ENCODE results near the gene LAIR1.
A peak's percentile ranks its signal among the peaks of the same experiment; 100 is the strongest.
"Not testable (repeated sequence)": the region's sequence is repeated elsewhere in the genome, so short reads cannot be mapped to it uniquely, and the experiment has no call there.

Gene LAIR1

DNA sequence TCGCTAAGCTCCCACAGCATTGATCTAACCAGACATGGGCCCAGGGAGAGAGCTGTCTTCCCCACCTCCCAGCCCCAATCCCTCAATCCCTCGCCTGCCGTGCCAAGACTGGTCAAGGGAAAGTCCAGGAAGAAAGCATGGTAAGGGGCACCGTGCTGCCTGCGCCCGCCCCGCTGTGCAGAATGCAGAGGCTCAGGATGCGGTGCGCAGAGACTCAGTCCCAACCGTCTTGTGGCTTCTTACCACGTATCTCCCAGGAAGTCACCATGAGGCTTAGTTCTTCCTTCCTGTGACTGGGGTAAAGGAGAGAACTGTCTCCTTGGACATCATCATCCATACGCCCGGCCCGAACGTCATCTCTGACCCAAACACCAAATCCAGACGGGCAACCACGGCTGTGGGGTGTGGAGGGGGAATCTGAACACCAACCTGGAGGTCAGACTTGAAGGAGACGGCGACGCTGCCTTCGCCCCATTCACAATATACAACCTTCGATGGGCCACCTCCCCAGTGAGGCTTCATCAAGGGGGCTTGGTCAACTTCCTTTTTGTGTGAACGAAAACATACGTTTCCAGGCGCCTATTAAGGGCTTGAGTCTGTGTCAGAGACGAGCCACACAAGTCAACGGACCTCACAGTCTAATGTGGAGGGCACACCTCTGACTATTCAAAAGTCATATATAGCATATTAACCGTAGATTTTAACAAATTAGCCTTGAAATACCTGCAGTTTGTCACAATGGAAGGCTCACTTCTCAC, 10.6 kb upstream of the LAIR1 start:
- not testable (repeated sequence) for DNase-seq

DNA sequence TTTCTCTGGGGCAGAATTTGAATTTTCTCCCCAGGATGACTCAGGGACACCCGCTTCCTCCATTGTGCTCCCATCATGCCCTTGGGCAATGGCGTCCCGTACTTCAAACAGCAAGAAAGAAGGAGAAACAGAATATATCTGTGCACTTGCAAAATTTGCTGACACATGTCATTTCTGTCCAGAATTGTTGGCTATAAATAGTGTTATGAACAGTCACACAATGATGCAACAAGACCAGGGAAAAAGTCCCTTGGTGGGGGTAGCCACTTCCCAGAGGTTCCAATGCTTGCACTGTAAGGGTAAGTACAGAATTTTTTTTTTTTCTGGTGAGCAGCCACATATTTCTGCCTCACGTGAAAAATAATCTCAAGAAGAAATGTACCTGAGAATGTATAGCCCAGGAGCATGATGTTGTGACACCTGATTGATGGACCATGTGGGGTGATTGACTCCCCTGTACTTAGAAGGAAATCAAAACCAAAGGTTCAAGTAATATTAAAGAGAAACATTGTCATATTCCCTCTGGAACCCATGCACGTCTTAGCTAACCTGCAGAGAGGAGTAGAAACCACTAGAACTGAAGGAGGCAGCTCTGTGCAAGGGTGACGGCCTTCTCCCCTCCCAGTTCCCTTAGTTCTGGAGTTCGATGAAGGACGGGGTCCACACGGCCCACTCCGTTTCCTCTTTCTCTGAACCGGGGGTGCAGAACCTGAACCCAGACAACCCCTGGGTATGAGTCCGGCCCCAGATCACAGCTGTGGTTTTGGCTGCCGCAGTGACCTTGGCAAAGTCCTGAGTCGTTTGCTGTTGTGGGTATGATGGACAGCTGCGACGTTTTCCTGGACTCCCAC, 9.3 kb upstream of the LAIR1 start:
- DNase-seq: no peak

DNA sequence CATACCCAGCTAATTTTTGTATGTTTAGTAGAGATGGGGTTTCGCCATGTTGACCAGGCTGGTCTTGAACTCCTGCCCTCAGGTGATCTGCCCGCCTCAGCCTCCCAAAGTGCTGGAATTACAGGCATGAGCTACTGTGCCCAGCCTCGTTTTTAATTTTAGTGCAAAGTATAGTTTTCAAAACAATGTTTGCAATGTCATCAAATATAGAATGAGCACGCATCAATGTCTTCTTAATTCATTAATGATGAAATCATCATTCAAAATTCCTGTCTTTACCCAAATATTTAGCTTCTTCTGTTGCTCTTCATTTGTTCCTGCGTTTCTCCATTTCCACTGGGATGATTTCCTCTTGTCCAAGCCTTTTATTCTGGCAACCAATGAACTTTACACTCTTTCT, 6.7 kb upstream of the LAIR1 start:
- not testable (repeated sequence) for DNase-seq

DNA sequence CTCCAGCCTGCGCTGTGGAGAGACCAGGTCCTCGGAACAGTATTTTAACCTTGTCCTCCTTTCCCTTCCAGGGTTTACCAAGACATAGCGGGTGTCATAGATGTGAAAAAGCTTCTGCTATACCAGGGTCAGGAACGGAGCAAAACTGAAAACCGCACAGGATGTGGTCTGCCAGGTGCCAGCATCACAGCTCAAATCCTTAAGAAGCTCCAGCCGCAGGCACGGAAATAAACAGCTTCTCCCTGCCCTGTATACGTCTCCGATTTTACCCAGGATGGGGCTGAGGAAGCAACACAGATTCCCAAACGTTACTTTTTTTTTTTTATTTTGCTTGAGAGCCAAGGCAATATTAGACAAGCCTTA, 5.7 kb upstream of the LAIR1 start:
- peak; percentile 47 for DNase-seq

DNA sequence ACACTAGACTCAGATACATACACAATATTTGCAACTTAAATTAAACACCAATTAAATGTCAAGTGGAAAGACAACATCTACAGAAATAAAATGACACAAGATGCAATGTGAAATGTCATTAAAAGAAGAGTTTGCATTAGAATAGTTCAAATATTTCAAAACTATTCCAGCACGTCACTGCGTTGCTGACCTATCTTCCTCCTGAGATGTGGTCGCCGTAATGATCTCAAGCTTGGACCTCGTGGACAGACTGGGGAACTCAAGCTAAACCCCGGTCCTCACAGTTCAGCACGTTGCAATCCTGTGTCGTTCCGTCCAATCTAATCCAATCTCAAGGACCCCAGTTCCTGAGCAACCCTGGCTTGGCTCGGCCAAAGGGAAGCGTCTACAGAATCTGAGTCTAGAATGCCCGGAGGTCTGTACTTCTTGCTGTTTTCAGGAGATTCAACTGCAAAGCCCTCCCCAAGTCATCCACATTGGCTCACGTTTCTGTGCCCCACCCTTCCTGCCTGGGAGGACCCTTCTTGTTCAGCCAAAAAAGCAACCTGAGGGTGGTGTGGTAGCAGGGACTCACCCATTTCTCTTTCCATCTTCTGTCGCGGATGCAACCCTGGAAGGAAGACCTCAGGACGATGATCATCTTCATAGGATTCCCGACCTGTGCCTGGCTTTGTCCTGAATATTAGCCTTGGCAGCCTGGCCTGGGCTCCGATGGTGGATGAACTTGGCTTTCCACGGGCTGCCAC, 5.1 kb upstream of the LAIR1 start:
- not testable (repeated sequence) for DNase-seq

DNA sequence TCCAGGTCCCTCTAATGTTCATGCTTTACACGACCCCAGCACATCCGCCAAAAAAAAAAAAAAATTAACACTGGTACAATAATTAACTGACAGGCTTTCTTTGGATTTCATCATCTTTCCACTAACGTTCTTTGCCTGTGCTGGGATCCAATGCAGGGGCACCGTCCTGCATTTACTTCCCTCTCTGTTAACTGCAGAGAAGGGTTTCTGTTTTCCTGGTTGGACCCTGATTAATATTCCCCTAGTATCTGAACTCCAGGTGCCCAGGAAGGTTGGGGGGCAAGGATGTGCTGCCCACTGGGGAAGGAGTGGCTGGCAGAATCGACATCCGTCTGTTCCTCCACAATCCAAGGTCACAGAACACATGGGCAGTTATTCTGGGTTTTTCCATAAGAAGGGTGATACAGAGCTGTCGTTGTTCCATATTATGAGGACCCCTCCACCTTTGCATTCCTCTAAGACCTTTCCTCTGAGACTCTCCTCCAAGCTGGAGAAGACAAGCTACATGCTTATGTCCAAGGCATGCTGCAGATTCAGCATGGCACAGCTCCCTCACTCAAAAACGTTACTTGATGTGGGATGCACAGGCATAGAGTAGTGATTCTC, 4.5 kb upstream of the LAIR1 start:
- DNase-seq: no peak

DNA sequence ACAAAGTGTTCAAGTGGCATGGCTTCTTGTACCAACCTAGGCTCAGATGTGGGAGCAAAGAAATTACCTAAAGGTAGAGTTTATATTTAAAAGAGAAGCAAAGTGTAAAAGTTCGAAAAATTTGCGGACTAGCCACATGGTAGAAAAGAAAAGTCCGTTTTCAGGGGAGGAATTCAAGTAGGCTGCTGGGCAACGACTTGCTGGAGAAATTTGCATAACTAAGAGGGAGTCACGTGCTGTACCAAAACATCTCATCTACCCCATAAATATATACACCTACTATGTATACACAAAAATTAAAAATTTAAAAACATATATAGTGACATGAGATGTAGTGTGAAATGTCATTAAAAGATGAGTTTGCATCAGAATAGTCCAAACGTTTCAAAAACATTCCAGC, 2.1 kb upstream of the LAIR1 start:
- no peak for DNase-seq

DNA sequence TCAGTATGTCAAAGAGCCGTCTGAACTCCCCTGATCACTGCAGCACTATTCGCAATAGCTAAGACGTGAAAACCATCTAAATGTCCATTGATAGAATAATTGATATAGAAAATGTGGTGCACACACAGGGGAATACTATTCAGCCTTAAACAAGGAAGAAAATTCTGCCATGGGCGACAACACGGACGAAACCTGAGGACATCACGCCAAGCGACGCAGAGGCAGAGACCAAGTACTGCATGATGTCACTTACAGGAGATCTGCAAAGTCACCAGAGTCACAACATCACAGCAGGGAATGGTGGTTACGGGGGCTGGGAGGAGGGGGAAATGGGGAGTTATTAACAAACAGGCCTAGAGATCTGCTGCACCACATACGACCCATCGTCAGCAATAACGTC, 1.1 kb upstream of the LAIR1 start:
- not testable (repeated sequence) for DNase-seq

DNA sequence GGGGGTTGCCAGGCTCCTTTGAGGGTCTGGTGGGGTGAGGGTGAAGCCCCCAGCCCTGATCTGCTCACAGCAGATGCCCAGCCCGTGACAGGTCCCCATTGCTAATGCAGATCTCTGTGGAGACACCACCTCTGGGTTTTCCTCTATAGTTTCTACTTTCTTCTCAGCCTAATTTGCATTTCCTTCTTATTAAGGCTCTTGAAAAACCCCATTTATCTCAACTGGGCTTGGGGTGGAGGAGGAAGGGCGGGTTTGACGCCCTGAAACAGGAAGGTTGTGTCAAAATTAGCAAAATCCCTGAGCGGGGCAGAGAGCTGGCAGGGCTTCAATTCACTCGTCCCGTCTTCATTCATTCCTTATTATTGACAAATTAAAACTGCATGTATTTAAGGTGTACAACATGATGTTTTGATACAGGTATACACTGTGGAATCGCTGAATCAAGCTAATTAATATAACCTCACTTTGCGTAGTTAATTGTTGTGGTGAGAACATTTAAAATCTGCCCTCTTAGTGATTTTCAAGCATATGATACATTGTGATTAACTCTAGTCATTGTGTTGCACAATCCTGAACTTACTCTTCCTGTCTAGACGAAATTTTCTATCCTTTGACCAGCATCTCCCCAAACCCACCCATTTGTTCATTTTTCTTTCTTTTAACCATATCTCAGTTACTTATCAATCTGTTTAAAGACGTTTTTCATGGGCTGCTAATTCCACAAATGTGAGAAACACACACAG, 2.9 kb downstream of the LAIR1 start:
- DNase-seq: not testable (repeated sequence)

DNA sequence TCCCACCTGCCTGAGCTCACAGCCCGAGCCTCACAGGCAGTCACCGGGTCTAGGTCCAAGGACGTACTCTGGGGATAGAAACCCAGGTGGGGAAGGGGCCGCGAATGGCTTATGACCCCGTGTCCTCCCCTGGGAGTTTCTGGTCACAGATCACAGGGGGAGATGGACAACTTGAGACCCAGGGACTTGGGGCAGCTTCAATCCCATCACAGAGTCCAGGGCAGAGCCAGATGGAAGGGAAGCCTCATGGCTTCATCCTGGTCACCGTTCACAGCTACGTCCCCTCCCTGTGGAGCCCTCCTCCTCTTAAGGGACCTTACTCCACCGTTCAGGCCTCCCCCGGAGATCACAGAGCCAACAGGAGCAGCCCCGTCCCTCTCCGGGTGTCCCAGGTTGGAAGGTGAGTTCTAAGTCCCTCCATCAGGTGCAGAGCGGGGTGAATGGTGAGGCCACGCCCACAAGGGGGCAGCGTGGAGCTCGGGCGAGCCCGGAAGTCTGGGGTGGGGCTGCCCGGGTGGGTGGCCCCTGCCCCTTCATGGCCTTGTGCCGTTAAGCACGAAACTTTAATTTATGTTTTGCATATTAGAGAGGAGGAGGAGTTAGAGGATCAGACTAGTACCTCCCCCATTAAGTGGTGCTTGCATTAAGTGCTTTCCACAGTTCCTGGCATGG, 5.4 kb downstream of the LAIR1 start:
- DNase-seq: peak; percentile 67

DNA sequence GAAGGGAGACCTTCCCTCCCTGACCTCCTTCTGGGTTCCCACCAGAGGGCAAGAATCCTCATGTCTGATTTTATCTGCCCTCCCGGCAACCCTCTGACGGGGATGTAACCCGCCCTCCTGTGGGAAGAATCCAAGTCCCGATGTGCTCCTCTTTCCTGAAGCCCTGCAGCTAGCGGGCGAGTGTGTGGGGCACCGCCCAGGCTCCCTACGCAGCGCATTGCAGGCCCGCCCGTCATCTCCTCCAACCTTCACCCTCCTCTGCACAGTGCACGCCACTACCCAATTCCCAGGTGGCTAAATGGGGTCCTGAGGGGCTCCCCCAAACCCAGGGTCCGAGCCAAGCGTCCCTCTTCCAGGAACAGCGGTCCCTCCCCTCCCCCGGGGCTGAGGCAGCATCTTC, 7.3 kb downstream of the LAIR1 start:
- no peak for DNase-seq

DNA sequence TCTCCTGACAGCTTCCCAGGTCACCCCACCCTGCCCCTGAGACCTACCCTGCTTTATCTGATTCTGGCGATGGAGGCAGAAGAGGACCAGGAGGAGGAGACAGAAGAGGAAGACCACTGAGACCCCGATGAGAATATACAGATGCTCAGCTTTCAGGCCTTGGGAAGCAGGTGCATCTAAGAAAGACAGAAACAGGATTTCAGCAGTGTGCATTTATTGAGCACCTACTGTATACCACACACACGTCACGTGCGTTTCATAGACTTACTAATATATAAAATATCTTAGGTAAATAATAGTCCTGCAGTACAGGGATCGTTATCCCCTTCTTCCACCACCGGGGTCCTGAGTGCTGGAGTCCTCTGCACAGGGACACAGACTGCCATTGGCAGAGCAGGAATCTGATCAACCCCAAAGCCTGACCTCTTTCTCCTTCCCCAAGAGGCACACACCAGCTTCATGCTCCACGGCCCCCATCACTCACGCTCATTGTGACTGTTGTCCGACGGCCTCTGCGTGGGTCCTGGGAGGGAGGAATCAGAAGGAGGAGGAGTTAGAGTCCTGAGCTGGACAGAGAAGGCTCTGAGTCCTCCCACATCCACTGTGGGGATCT, 8.2 kb downstream of the LAIR1 start:
- DNase-seq: no peak

DNA sequence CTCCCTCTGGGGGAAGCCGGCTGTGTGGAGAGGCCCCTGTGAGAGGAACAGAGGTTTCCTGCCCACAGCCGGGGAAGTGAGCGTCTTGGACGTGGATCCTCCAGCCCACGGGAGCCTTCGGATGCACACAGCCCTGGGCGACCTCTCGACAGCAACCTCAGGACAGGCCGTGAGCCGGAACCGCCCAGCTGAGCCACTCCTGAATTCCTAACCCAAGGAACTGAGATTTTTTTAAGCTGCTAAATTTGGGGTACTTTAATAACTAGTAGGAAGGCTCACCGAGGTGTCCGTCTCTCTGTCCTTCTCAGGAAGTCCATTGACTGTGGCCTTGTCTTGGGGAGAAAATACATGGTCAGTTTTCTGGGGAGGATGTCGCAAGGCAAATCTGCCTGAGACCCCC, 9.1 kb downstream of the LAIR1 start:
- no peak for DNase-seq

DNA sequence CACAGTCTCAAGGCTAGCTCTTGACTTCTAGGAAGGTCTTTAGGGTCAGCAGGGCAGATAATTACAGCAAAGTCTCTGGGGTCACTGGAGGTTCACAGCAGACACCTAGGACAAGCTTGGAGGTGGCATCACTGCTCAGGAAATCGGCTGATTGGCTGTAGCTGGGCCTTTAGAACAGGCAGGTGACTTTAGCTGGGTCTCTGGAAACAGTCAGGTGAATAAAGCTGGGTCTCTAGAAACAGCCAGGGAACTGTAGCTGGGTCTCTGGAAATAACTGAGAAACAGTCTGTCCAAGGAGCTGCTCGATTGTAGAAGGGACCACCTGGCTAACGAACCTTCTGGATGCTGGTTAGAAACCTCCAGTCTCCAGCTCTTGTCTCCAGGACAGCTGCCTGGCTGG, 10.0 kb downstream of the LAIR1 start:
- no peak for DNase-seq

DNA sequence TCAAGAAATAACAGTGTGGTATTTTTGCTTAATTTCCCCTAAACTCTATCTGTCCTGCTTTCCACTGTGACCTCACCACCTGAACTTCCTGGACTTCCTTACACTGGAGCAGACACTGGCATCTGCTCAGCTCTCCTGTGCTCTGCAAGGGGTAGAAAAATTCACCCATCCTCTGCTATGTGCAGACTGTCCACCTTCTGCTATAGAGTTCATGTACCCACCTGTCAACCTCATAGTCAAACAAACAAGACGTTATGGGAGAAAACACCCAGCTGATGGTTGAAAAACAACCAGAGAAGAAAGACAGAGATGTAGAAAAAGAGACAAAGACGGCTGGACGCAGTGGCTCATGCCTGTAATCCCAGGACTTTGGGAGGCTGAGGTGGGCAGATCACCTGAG, 12.2 kb downstream of the LAIR1 start:
- no peak for DNase-seq

DNA sequence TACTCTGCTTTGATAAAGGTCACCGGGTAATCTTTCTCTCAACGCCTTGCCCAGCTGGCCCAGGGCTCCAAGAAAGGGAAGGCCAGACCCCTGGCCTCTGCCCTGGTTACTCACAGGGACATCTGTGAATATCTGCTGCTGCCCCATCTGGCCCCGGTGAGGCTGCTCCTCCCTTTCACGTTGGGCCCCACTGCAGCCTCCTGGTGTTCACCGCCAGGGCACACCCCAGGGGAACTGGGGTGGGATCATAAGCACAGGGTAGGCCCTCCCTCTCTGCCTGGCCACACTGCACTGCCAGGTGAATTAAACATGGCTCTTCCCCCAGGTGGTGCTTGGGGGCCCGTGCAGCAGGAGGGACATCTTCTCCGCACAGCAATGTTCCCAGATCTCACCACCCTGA, 12.7 kb downstream of the LAIR1 start:
- DNase-seq: no peak

DNA sequence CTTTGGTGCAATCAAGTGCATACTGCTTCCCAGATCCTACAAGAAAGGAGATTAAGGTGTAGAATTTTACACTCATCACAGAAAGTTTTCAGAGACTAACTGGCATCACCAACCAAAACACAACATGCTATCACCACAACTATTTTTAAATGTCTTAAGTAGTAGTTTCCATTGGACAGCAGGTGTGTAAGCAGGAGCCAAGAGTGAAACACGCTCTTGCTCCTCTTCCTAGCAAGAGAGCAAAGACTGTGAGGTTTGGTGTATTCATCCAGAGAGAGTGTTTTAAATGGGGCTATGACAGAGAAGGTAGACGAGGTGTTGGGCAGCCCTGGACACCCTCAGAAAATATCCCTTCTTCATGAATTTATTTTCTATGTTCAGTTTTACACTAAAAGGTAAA, 13.3 kb downstream of the LAIR1 start:
- no peak for DNase-seq

DNA sequence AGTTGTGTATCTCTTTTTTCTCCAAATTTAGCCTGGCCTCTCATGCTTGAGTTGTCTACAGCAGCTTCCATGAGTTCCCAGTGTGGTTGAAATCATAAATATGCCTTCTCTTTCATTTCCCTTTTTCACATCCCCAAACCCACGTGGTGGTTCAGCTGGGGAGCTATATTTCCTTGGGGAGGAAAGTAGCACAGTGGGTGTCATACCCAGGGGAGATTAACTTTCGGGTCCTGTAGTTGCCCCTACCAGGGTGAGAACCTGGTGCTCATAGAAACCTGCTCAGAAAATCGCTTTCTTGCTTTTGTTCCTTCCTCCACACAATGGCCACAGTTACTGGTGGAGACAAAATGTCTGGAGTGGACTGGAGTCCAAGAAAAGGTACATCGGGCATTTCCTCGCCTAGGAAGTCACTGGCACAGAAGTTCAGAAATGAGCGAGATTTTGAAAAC, 18.8 kb downstream of the LAIR1 start:
- DNase-seq: no peak

DNA sequence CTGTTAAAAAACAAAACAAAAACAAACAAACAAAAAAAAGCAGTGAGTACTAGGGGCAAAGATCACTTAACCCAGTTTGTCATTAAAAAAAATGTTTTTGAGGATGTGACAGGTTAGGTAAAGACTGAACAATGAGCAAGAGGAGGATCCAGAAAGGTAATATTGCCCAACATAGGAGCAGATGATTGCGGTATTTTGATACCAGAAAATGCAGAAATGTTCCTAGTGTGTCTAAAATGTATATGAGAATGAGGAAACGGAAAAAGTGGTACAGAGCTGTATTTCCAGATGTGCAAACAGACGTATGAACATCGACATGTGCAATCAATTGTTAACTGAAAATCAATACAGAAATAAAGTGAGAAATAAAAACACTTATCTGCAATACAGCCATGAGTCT, 20.9 kb downstream of the LAIR1 start:
- no peak for DNase-seq

DNA sequence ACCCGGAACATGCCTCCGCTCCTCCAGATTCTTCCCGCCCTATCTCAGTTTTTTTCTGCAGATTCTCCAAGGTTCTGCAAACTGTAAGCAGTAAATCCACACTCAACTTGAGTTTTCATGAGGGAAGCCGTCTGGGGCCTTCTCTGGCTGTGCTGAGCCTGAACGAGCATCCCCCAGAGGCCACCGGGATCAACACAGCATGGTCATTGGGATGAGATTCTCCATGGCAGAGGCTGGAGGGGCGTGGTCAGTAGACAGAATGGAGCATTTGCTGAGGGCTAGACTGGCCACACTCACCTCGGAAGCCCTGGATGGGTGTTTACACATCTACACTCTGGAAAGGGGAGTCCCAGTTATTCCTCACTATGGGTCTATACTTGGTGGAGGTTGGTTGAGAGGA, 23.4 kb downstream of the LAIR1 start:
- DNase-seq: no peak

DNA sequence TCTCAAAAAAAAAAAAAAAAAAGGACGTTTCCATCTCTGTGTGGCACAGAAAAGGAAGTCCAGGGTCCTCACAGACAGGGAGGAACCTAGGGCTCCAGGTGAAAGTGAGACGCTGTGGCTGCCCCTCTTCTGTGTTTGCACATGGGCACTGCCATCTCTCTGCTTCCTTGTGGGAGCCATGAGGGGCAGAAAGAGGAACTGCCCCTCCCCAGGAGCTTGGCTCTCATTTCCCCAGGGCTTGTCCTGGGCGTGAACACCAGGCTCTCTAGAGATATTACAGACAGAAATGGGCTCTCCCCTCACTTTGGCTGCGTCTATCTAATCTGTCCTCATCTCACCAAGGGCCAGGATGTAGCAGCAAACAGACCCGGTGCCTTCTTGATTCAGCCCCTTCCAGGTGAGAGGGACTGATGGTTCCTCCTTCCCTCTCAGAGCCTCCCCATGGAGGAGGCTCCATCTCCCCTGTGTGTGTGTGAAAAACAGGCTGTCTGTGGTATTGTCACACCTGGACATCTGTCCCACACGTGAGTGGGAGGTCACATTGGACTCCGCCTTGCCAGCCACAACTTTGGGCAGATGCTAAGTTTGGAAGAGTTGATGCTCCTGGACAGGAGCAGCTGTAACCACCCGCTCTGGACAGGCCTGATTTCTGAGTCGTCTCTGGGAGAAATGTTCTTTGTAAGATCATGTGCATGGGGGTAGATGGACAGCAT, 24.9 kb downstream of the LAIR1 start:
- no peak for DNase-seq

All from effector CD4-positive, alpha-beta T cell (primary cell).